GM15510 (cell line): Measurements from ENCODE around the gene EXOSC5.
A peak's percentile ranks its signal among the peaks of the same experiment; 100 is the strongest.

Source experiments
- POLR2A ChIP-seq: IDR thresholded peaks from 3 replicates; pipeline ENCODE4 v1.6.1; 2011; ENCODE audit warnings: borderline replicate concordance; ENCODE audit not compliant: insufficient read length; ENCODE audit errors: extremely low read depth

The EXOSC5 gene

DNA sequence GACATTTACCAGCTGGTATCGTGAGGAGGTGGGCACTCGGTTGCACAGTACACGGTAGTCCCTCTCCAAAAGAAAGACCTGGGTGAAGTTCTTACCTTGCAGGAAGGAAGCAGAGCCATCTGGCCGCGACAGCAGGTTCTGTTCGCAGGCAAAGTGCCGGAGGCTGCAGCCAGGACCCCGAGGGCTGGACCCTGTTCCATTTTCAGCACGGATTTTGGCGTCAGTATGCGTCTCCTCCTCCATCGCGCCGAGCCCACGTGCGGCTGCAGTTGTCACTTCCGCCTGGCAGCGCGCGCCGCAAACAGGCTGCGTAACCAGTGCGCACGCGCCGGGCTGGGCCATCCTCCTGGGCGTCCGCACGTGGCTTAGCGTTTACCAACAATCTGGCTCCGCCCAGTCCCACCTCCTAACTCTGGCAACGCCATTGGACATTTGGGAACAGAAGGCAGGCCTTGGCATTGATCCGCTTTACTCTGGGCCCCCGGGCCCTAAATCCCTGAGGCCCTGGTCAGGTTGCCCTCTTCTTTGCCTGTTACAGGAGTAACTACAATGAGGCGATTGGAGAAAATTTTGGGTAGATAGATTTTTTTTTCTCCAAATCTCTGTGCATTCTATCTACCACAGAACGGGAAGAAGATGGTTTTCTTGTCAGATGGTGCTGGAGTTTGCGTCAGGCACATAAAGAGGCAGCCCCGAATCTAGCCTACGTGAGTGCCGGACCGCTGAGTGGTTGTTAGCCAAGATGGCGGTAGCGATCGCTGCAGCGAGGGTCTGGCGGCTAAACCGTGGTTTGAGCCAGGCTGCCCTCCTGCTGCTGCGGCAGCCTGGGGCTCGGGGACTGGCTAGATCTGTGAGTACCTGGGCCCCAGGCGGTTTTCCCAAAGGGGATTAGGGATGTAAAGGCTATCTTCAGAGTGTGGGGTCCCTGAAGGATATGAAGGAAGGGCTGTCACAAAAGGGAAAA is at the start of gene EXOSC5, which contains the start of gene BCKDHA:
Gene EXOSC5, minus strand, starts transcription at position 274 of the 964 bp plus-strand sequence. Its CDS starts 31 bp downstream, at position 243.
Gene BCKDHA, plus strand, starts transcription at position 733 of the 964 bp plus-strand sequence. Its CDS starts 10 bp downstream, at position 743.
- TF ChIP-seq POLR2A = peak; percentile 64

DNA sequence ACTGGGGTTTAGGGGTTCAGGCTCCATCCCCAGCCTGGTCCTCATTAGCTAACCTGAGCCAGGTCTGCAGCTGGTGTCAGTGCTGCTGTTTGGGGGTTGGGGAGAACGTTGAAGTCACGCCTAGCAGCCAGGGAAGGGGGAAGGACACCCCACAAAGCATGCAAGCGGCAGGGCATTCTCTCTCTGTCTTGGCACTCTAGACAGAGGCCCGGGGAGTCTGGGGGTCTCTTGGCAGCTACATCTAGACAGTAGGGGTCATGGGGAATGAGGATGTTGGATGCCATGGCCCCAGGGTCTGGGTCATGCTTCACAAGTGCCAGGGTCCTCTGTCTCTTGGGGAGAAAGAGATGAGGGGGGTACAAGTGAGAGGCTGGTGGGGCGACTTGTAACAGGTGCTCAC is 48.4 kb upstream of the EXOSC5 start:
- TF ChIP-seq POLR2A = no peak

DNA sequence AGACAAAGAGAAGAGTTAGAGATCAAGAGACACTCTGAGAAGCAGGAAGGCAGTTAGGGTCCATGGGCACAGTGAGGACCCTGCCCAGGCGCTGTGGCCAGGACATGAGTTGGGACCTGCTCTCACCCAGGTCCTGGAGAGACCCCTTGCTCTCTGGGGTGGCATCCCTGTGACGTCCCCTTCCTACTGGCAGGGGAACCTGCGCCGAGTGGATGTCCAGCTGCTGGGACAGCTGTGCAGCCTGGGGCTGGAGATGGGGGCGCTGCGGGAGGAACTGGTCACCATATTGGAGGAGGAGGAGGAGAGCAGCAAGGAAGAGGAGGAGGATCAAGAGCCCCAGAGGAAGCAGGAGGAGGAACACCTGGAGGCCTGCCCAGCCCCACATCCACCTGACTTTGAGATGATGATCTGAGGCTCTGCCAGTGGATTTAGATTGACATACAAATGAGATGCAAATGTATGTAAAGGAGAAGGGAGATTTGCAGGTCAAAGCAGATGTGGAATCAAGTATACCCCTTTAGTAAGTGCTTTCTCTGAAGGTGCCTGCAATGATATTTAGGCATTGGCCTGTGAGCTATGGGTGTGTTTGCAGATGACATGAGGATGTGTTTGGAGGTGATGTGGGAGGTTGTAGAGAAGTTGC is 46.8 kb upstream of the EXOSC5 start:
- no peak for TF ChIP-seq POLR2A

GRCh38 chr19:41442473-41443355 is 45.6 kb upstream of the EXOSC5 start, which contains the start of gene ERICH4:
ERICH4 (plus strand) TSS chr19:41443156; CDS start chr19:41443170, 14 bp downstream.
- TF ChIP-seq POLR2A = no peak

DNA sequence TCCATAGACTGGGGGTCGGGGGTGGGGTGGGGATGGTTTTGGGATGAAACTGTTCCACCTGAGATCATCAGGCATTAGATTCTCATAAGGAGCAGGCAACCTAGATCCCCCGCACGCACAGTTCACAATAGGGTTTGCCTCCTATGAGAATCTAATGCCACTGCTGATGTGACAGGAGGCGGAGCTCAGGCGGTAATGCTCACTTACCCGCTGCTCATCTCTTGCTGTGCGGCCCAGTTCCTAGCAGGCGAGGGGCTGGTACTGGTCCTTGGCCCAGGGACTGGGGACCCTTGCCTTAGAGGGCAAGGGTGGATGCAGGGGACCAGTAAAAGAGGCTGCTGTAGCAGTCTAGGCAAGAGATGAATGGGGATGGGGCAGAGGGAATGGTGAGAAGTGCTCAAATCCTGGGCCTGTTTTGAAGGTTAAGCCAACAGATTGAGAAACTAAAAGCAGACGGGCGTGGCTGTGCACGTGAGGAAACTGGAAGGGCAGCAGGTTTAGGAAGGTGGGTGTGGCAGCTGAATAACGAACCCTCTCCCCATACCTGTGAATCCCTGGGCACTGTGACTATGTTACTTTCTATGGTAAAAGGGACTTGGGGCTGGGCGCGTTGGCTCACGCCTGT is 44.3 kb upstream of the EXOSC5 start:
- no peak for TF ChIP-seq POLR2A

DNA sequence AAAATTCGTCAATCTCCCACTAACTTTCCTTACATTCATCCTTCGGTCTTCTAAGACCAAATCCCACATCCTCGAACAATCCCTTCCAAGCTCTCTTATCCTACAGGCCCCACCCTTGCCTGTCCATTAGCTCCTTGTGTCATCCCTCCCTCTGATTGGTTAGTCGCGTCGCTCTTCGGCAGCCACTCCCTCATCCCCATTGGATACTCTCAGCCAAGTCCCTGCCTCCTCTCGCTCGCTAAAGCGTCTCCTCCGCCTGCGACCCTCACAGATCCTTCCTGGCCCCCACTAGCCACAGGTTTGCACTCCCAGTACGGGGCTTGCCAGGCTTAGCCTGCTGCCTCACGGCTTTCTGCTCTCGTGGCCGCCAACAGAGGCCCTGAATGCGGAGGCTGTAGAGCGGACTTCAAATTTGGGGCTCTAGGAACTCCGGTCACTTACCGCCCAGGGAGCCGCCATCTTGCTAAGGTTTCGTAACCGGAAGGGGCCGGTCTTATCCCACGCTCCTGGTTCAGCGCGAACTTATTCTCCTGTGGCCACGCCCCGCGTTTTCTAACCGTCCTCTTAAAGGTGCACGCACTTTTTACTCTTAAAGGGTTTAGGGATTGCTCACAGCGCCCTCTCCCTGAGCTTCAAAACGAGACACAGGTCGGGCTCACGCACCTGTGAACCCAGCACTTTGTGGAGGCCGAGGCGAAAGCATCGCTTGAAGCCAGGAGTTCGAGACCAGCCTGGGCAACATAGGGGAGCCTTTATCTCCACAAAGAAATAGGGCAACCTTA is 42.5 kb upstream of the EXOSC5 start, which contains the start of gene DMAC2:
Gene DMAC2, minus strand, starts transcription at position 472 of the 782 bp plus-strand sequence. Its CDS starts 13 bp downstream, at position 459.
- peak; percentile 75 for TF ChIP-seq POLR2A

DNA sequence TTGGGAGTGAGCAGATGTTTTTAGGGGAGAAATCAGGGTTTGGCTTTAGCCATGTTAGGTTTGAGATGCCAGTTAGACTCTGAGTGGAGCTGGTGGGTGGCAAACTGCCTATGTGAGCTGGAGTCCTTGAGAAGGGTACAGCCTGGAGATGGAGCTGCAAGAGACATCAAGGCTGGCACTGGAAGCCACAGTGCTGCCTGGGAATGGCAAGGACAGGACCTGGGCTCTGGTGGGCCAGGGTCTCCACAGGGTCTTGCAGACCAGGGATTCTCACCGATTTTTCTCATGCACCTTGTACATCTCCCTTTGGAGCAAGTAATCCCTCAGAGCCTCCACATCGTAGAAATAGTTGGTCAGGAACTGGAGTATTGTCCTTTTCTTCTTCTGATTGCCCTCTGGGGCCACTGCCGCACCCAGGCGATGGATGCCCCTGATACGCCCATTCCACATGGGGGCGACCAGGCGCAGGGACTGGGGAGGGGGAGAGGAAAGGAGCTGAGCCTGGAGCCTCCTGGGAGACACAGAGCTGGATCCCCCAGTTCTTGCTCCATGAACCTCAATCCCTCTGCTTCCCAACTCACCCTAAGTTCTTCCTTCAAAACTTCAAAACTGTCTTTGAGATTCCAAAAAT is 40.9 kb upstream of the EXOSC5 start:
- TF ChIP-seq POLR2A = no peak

DNA sequence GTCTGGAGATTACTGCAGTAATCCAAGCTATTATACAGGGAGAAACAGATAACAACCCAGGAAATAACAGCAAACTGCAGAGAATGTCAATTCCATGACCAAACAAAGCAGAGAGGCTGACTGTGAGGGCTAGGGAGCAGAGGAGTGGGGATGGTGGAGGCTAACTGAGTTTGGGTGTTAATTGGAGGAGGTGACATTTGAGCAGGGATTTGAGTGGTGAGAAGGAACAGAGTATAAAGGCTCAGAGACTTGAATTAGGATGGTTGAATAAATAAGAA is 39.5 kb upstream of the EXOSC5 start:
- no peak for TF ChIP-seq POLR2A

DNA sequence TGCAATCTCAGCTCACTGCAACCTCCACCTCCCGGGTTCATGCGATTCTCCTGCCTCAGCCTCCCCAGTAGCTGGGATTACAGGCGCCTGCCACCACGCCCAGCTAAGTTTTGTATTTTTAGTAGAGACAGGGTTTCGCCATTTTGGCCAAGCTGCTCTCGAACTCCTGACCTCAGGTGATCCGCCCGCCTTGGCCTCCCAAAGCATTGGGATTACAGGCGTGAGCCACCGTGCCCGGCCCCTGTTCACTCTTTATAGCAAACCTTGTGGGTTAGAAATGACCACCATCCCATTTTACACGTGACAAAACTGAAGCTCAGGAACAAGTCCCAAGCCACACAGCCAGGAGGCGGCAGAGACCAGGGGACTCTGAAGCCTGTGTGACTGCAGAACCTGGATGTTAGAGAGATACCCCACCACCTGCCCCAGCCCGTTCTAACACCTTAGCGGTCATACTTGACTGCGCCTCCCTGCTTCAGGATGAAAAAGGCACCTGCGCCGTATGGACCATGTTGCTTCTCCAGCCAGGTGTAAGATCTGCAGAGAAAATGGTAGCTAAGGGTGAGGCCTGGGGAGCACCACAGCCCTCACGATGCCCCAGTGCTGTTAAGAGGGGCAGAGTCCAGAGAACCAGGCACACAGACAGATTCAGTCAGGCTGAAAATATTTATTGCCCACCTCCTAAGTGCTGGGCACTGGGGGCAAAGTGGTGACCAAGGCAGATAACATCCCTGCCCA is 38.9 kb upstream of the EXOSC5 start:
- no peak for TF ChIP-seq POLR2A

DNA sequence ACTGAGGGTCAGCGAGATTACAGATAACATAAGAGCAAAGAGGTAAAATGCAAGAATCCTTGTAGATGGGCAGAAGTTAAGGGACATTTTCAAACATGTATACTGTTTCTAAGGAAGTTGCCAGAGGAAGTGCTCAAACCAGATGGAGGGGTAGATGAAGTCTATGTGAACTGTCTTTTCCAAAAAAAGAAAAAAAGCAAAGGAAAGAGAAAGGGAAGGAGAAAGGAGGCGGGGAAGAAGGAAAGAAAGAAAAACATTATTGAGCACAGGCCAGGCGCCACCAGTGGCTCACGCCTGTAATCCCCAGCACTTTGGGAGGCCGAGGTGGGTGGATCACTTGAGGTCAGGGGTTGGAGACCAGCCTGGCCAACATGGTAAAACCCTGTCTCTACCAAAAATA is 37.3 kb upstream of the EXOSC5 start:
- TF ChIP-seq POLR2A = no peak

GRCh38 chr19:41433171-41433570 is 36.0 kb upstream of the EXOSC5 start:
- no peak for TF ChIP-seq POLR2A
